Measurements from ENCODE around the gene FGF7.

- TF ChIP-seq POLR2A (IDR thresholded peaks at IDR 0.05; ENCODE audit: low read length) (no peak), GATA1 (IDR thresholded peaks at IDR 0.05; ENCODE audit: low read depth, low read length) (no peak)
Observed at GRCh38 chr15:49528289-49528688, 105.2 kb downstream of the FGF7 start.

All from erythroblast (primary cell).